LNCaP clone FGC (cell line): Measurements from ENCODE around the gene IL23R.

Experiments used
- DNase-seq: peaks from one replicate; pipeline ENCODE4 v3.0.0-alpha.2; 2011; ENCODE audit warnings: low read depth
- H3K4me3 ChIP-seq: 2 replicates; pipeline ENCODE4 v1.5.1; 2011; ENCODE audit warnings: mild to moderate bottlenecking, low read depth, low read length, control low read depth
- TF ChIP-seq, protein P1 (sequence below): IDR thresholded peaks from 2 replicates; pipeline ENCODE4 v1.5.1; 2012; ENCODE audit warnings: mild to moderate bottlenecking; ENCODE audit not compliant: control insufficient read depth, insufficient read depth; ENCODE audit errors: extremely low read depth

The IL23R gene

GRCh38 chr1:67173988-67174387 lies 7.7 kb downstream of the IL23R start:
- TF ChIP-seq, protein P1, sequence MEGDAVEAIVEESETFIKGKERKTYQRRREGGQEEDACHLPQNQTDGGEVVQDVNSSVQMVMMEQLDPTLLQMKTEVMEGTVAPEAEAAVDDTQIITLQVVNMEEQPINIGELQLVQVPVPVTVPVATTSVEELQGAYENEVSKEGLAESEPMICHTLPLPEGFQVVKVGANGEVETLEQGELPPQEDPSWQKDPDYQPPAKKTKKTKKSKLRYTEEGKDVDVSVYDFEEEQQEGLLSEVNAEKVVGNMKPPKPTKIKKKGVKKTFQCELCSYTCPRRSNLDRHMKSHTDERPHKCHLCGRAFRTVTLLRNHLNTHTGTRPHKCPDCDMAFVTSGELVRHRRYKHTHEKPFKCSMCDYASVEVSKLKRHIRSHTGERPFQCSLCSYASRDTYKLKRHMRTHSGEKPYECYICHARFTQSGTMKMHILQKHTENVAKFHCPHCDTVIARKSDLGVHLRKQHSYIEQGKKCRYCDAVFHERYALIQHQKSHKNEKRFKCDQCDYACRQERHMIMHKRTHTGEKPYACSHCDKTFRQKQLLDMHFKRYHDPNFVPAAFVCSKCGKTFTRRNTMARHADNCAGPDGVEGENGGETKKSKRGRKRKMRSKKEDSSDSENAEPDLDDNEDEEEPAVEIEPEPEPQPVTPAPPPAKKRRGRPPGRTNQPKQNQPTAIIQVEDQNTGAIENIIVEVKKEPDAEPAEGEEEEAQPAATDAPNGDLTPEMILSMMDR: no peak
- no peak overlapping the region for H3K4me3 ChIP-seq
- no peak for DNase-seq

DNA sequence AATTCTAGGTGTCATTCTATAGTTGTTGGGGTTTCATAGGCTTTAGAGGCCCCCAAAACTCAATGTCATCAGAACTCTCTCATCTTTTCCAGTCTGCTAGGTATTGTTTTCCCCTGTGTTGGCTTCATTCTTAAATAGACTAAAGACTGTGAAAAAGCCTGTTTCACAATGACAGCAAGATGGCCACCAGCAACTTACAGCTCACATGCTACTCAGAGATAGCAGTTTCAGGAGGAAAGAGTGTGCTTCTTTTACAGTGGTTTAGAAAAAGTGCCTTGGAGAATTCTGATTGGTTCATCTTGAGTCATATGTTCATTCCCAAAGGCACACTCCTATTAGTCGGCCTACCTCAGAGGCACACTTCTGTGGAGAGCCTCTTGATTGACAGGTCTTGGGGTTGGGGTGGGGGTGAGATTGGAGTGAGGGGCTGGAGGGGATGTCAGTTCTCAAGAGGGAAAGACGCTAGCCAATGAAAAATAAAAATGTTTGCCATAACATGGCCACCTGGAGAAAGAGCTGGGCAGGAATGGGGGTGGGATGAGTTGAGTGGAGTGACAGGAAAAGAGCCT lies 8.5 kb downstream of the IL23R start:
- no peak for DNase-seq
- TF ChIP-seq, protein P1: no peak
- H3K4me3 ChIP-seq: no peak overlapping the region

GRCh38 chr1:67175530-67176087 lies 9.4 kb downstream of the IL23R start:
- no peak for DNase-seq
- TF ChIP-seq, protein P1: no peak
- no peak overlapping the region for H3K4me3 ChIP-seq

GRCh38 chr1:67184838-67185421 lies 18.7 kb downstream of the IL23R start:
- TF ChIP-seq, protein P1: no peak
- no peak overlapping the region for H3K4me3 ChIP-seq
- DNase-seq: no peak

DNA sequence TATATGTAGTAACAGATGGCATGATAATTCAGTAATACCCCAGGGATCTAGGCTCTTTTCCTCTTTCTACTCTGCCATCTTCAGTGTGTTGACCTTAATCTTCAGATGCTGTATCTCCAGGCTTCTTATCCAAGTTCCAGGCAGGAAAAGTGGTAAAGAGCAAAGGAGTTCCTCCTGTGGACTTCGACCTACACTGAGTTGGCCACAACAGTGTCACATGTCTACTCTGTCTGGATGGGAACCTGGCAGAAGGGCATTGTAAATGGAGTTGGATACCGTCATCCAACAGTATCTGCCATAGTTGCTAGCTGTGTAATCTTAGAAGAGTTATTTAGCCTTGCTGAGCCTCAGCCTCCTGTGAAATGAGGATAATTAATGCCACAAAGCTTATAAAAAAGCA lies 21.9 kb downstream of the IL23R start:
- DNase-seq: no peak
- no peak overlapping the region for H3K4me3 ChIP-seq
- TF ChIP-seq, protein P1: no peak

DNA sequence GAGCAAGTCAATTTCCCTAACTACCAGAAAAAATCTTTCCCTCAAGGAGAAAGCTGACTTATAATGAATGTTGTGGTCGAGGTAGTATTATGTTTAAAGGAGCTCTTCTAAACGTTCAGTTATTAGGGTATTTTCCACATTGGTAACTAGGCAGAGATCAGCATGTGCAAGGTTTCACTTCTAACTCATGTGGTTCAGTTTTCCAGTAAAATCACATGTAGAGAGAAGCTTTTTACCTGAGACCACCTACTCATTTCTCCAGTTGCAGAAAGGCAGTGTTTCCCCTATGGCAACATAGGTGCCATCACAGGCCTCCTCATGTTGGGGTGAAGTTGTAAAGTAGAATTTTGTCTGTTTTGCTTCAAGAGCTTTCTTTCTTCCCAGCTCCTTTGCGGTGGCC lies 23.7 kb downstream of the IL23R start:
- peak overlapping the region; percentile 6; the same call in 1 of the 2 replicates for H3K4me3 ChIP-seq
- TF ChIP-seq, protein P1: no peak
- DNase-seq: no peak
